Stimulated activated CD8-positive, alpha-beta memory T cell treated with anti-CD3 and anti-CD28 coated beads, Interleukin-7, amount 100 ng/mL, for 4 hours (primary cell): Measurements from ENCODE around the gene EPS8.
"Not testable (repeated sequence)": the region's sequence is repeated elsewhere in the genome, so short reads cannot be mapped to it uniquely, and the experiment has no call there.

Experiments used
- DNase-seq, 2 donors: peaks; one replicate each; pipeline ENCODE4 v3.0.0-alpha.2; 2020; ENCODE audit warnings: low read depth in 2 of 2

Gene EPS8

DNA sequence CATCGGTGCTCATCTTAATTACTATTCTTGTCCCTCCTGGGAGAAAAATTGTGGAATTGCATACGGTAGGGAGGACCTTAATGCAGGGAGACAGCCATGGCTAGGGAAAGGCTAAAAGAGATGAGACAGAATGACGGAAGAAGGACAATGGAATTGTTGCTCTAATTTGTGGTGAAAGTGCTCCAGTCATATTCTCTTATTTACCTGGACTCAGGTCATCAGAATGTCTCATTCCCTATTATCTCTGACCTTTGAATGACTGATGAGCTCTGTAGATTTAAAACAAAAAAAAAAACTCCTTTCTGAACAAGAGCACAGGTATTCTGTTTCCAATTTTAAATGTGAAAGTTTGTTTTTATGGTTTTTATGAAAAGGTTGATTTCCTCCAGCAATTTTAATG, 8.6 kb upstream of the EPS8 start:
- no peak for DNase-seq

- DNase-seq, result no peak
These were observed 7.4 kb upstream of the EPS8 start for GRCh38 chr12:15796493-15797141.

DNA sequence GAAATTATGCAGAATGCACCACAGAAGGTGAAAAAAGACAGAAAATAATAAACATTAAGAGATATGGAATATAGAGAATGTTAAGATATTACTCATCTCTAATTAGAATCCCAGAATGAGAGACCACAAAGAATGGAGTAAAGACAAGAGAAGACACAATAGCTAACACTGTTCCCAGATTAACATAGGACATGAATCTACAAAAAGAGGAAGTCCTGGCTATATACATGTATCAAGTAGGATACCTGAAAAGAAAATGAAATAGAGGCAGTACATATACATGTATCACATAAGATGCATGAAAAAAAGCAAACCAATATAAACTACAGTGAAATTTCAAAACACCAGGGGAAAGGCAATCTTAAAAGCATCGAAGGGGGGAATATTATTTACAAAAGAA, 5.6 kb upstream of the EPS8 start:
- DNase-seq, result no peak

DNA sequence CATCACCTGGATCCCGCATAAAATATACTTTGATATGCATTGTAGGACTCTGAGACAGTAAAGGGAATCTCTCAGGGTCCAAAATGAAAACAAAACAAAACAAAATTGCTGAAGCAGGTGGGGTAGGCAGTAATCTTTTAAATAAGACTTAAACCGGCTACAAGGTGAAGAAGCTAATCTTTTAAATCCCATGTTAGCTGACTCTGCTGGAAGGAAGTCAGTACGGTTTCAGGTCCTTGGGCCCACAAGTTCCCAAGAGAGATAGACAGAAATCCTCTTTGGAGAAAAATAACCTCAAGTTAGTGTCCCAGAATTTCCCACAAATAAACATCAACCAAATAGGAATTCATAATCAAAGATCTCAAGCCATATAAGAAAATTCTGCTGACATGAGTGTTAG, 5.0 kb upstream of the EPS8 start:
- no peak for DNase-seq

DNA sequence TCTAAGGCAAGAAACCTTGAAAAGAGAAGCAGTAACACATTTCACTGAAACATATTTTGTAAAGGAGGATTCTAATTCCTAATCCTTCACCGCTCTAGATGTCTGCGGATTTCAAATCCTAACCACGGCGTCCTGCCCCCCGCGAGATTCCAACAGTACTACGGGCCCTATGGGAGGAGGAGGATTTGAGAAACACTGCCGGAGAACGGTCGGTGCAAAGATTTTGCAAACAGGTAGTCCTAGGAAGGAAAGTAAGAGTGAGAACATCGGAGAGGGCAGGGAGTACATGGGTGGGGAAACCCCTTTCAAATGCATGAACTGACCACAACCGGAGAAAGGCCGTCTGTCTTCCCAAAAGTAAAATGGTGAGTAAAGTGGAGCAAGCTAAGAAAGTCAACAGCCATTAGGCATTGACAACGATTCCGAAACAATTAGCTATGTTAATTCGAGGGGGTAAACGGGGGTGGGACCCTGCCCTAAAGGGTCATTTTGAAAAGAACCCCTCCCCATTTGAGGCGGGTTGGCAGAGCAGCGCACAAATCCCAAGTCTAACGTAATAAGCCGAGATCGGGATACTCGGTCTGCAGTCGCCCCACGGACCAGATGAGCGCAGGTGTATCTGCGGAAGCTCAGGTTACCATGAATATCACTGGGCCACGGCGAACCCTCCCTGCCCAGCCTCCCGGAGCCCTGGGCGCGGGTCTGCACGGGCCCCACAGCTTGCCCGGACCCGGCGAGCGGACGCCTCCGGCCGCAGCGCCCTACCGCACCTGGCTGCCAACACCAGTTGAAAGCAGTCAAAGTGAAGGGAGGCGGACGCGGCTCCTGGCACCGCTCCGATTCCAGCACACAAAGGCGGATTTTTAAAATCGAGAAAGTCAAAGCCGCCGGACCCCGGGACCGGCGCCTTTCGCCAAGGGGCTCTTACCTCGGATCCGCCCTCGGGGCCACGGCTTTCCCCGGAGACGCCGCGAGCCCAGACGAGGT, 662 bp downstream of the EPS8 start:
- DNase-seq, result peak in 1 of 2 donors; percentile 4

DNA sequence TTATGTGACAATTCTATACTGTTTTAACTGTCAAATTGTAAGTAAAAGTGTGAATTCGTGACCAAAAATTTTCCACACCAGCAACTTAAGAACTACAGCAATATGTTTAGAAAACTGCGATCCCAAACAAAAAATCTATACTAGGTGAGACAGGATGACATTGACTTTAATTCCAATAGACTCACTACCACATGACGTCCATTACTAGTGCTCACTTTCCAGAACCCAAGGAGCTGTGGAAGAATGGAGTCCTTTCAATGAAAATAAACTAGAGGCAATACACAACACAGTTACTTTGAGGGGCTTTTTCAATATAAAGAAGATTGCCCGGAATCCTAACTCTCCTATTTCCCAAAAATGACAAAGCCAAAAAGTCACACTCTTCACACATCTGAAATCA, 1.4 kb downstream of the EPS8 start:
- no peak for DNase-seq

DNA sequence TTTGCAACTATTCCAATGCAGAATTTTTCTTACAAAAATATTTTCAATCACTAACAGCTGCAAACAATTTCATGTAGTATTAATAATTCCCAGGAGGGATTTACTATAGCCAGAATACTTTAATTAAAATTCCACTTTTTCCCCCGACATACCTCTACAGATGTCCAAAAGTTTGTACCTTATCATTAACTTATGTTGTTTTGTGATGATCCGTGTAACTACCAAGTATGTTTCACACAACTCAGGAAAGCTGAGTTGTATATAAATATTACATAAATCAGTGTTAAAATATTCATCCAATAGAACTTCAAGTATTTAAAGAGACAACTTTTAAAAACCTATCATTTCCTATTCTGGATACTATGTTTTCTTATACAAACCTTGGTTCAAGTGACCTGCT, 2.4 kb downstream of the EPS8 start:
- DNase-seq, result no peak

- DNase-seq, result no peak
These were observed 5.9 kb downstream of the EPS8 start for GRCh38 chr12:15783288-15783687.

DNA sequence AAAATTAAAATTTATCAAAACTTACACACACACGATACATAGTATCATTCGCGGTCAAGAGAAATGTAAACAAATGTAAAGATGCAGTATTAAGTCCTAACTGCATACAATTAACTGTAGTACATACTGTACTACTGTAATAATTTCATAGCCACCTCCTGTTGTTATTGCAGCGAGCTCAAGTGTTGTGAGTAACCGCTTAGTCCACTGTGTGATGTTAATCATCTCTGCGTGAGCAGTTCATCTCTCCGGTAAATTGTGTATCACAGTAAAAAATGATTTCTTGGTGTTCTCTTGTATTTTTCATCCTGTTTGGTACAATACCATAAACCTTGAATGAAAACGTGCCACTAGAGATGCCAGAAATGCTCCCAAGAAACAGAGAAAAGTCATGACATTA, 6.5 kb downstream of the EPS8 start:
- no peak for DNase-seq

GRCh38 chr12:15779925-15780324, 9.3 kb downstream of the EPS8 start:
- no peak for DNase-seq

DNA sequence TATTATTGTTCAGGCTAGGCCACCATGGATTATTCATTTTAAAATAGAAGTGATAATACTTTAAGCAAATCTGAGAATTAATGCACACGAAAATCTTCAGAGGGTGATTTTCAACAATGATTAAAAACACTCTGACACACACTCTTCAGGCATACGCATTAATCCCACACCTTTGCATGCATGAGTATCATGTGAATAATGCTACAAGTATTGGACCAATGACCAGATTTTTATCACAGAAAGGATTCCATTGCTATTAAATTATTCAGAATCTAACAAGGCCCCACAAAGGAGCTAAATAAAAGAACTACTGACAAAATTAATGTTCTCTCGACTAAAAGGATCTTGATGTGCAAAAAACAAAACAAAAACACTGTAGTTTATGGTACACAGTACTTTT, 11.1 kb downstream of the EPS8 start:
- no peak for DNase-seq

DNA sequence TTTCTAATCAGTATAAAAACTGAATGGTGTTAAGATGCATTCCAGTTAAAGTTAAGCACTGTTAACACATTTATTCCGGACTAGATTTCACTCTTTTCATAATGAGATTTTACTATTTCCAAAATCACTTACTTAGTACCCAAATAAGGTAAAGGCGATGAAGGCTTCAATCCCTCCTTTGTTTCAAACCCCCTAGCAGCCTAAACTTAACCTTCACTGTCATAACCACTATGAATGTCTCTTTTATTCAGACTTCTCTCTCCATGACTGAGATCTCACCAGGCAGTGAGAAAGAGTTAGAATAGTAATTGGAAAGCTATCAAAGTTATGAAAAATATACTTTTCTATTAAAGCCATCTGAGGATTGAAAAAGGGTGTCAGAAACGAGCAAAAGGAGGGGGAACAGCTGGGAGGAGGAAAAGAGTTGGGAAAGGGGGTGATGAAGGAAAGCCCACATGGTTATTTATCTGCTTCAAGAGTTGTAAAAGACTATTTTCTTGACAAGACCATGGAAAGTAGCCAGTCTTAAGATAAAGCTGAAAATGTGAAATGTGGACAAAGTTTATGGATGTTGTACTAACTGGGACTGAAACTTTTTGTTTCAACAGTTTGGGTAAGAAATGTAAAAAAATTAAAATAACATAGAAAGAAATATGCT, 11.7 kb downstream of the EPS8 start:
- no peak for DNase-seq

- DNase-seq, result no peak
These were observed 12.7 kb downstream of the EPS8 start for GRCh38 chr12:15776532-15776931.

DNA sequence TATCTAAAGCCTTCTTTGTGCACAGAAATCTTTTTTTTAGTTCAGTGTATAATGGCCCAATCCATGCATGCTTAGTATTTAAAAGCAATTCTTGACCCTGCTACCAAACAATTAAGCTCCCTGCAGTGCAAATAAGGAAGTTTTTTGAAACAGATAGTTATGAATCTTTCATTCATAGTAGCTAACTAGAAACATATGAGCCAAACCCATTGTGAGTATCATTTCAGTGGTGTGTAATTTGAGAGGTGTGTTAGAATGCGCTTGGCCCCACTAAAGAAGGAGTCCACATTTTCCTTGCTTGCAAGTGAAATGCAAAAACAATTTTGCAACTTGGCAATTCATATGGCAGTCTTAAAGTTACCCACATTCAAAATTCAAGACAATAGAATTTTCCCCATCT, 14.4 kb downstream of the EPS8 start:
- DNase-seq, result no peak

DNA sequence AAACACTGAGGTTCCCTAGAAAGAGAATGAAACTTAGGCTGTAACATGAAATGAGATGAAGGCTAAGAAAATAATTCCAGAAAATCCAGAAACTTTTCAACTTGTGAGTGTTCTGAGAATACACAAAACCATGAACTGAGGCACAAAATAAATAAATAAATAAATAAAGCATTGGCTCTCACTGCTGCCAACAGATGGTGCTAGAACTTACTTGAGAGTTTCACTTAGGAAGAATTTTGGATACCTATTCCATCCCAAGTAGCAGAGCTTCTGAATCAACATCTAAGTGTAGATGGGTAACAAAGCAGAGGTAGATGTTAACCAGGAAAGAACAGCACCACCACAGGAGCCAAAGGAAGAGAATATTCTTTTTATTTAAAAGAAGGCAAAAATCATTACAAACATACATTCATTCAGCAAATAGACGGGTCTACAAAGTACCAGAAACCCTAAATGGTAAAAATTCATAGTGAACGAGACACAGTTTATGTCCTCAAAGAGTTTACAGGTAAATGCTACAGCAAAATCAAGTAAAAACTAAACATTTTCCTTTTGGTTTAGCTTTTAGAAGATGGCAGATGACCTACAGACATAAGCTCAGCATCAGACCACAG, 16.7 kb downstream of the EPS8 start:
- no peak for DNase-seq

DNA sequence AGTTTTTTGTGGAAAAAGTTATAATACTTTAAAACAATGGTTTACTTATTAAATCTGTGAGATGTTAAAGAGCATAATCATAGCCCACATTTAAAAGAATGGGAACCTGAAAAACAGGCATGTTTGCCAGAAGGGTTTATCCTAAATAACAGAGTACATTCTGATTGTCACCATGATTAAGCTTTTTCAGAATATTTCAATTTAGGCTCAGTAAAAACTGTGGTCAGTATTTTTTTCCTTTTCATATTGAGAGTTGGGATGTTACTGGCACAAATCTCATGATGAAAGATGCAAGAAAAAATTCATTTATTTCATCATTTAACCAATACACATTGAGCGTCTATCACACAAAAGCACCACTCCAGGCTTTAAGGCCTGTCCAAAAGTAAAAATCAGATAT, 18.6 kb downstream of the EPS8 start:
- no peak for DNase-seq

DNA sequence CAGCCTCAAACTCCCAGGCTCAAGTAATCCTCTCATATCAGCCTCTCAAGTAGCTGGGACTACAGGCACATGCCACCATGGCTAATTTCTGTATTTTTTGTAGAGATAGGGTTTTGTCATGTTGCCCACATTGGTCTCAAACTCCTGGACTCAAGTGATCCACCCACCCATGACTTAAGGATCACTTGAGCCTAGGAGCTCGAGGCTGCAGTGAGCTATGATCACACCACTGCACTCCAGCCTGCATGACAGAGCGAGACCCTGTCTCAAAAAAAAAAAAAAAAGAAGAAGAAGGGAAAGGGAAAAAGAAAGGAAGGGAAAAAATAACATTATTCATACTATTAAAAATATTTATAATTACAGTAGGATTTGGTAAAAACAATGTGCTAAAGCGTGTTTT, 19.2 kb downstream of the EPS8 start:
- no peak for DNase-seq

- DNase-seq, result no peak
These were observed 19.6 kb downstream of the EPS8 start for GRCh38 chr12:15769586-15769985.

DNA sequence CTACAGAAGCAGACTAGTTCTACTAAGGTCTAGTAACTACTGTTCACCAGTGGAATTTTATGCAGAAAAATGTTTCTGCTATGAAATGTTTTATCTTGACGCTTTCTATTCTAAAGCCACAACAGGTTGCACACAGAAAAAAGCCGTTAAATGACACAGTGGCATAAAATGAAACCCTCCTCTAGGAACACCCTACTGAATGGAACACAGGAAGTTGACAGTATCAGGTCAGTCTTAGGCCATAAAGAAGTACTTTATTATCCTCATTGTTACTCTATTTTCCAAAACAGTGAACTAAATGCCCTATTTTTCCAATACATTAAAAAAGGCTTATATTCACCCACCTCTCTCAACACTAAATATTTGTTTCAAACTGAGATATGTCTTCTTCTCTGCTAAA, 21.9 kb downstream of the EPS8 start:
- DNase-seq, result no peak

DNA sequence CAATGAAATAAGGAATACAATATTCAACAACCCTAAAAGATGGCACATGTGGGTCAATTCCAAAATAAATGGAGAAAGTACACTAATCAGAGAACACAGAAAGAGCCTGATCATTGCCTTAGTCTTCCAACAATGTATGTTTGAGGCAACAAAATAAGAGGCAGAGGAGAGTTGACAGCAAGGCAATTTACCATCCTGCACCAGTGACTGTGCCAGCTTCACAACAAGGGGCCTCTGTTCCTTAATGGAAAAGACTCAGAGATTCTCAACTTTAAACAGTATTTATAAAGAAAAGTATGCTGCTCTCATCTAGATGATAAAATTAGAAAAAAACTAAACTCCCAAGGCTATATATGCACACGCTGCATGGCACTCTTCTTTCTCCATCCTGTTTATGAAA, 25.9 kb downstream of the EPS8 start:
- no peak for DNase-seq

GRCh38 chr12:15762162-15762561, 27.0 kb downstream of the EPS8 start:
- not testable (repeated sequence) for DNase-seq

DNA sequence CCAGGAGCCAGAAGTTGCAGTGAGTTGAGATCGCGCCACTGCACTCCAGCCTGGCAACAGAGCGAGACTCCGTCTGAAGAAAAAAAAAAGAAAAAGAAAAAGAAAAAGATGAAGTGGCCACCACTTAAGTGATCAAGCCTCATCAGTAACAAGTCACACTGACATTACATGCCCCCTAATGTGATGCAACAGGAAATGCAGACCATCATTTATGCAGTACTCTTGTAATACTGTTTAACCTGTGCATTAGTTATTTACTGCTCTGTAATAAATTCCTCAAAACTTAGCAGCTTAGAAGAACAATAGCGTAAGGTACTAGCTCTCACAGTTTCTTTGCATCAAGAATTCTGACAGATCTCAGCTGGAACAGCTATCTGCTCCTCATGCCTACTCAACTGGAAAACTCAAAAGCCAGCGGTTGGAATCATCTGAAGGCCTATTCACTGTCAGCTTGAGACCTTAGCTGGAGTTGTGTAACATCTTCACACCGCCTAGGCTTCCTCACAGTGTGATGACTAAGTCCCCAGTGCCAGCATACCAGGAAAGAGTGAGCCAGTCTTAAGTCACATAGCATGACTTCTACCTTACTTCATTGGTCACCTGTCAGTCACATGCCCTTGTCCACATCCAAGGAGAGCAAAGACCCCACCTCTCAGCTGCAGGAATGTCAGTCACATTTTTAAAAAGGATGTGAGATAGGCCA, 31.5 kb downstream of the EPS8 start:
- DNase-seq, result no peak
